CD14-positive monocyte (primary cell): ENCODE results near the gene GRK3. TPM values are rescaled to one million over a fixed set of nuclear protein-coding genes. Genes with fewer than 3 reads are reported as not detected.
A peak's percentile ranks its signal among the peaks of the same experiment; 100 is the strongest.
"Not testable (repeated sequence)": the region's sequence is repeated elsewhere in the genome, so short reads cannot be mapped to it uniquely, and the experiment has no call there.

ENCODE experiments used
- DNase-seq, 3 donors: peaks; one replicate each; pipeline ENCODE4 v3.0.0-alpha.2; 2011 to 2022
- H2AFZ ChIP-seq: 2 replicates; pipeline ENCODE4 v1.6.0; 2012; ENCODE audit warnings: mild to moderate bottlenecking, low read depth, low read length, inconsistent platforms; ENCODE audit not compliant: insufficient read depth, poor library complexity, severe bottlenecking
- H3K27ac ChIP-seq, 2 donors: 1 replicate in 1 of 2; 2 replicates in 1 of 2; pipeline ENCODE4 v1.5.1; 2012 to 2013; ENCODE audit warnings: low read length in 2 of 2, control low read depth in 1 of 2, inconsistent platforms in 1 of 2, low read depth in 1 of 2, mild to moderate bottlenecking in 1 of 2
- H3K27me3 ChIP-seq, 2 donors: one replicate each; pipeline versions ENCODE4 v1.6.0 to v1.6.1; 2011 to 2013; ENCODE audit warnings: low read length in 2 of 2; ENCODE audit not compliant: control insufficient read depth in 2 of 2, insufficient read depth in 2 of 2
- H3K36me3 ChIP-seq, 2 donors: replicated peaks in 1 of 2; 1 replicate in 1 of 2; 2 replicates in 1 of 2; pipeline versions ENCODE4 v1.5.1 to v1.6.1; 2012 to 2013; ENCODE audit warnings: low read length in 2 of 2, control low read depth in 1 of 2, inconsistent platforms in 1 of 2, mild to moderate bottlenecking in 1 of 2; ENCODE audit not compliant: insufficient read depth in 2 of 2, control insufficient read depth in 1 of 2
- H3K4me1 ChIP-seq, 2 donors: 1 replicate in 1 of 2; 2 replicates in 1 of 2; pipeline versions ENCODE4 v1.5.1 to v1.6.1; 2012 to 2013; ENCODE audit warnings: low read length in 2 of 2, control low read depth in 1 of 2, inconsistent platforms in 1 of 2, mild to moderate bottlenecking in 1 of 2, moderate library complexity in 1 of 2; ENCODE audit not compliant: insufficient read depth in 2 of 2, control insufficient read depth in 1 of 2
- H3K4me2 ChIP-seq: replicated peaks from 2 replicates; pipeline ENCODE3; 2012; ENCODE audit warnings: low read length, moderate library complexity, mild to moderate bottlenecking; ENCODE audit not compliant: poor library complexity, severe bottlenecking; ENCODE audit errors: extremely low read depth
- H3K4me3 ChIP-seq, 3 experiments: fragments of 200-600 bp in 1 of 3; sonication (generic) in 1 of 3; replicated peaks in 1 of 3; 1 replicate in 2 of 3; 2 replicates in 1 of 3; pipeline ENCODE4 v1.5.1; 2011 to 2013; ENCODE audit warnings: low read length in 3 of 3, mild to moderate bottlenecking in 3 of 3, control low read depth in 2 of 3, low read depth in 2 of 3, inconsistent platforms in 1 of 3, moderate library complexity in 1 of 3
- H3K79me2 ChIP-seq: 2 replicates; pipeline ENCODE4 v1.6.0; 2012; ENCODE audit warnings: mild to moderate bottlenecking, control low read depth, inconsistent platforms, low read length, moderate library complexity; ENCODE audit not compliant: insufficient read depth
- H3K9ac ChIP-seq: 2 replicates; pipeline ENCODE4 v1.6.0; 2017; ENCODE audit warnings: low read length, mild to moderate bottlenecking; ENCODE audit not compliant: insufficient read depth, poor library complexity, severe bottlenecking
- H3K9me3 ChIP-seq, 2 donors: replicated peaks in 1 of 2; 1 replicate in 1 of 2; 2 replicates in 1 of 2; pipeline versions ENCODE4 v1.5.1 to v1.6.1; 2012 to 2013; ENCODE audit warnings: low read length in 2 of 2, control low read depth in 1 of 2; ENCODE audit not compliant: control insufficient read depth in 1 of 2, insufficient read depth in 1 of 2
- H4K20me1 ChIP-seq: 2 replicates; pipeline ENCODE4 v1.6.0; 2012; ENCODE audit warnings: mild to moderate bottlenecking, low read length, control low read depth, moderate library complexity; ENCODE audit not compliant: insufficient read depth
- H3K27ac Mint-ChIP-seq, 7 donors: one replicate each; pipeline ENCODE4 v1.8.0; 2020; ENCODE audit warnings: mild to moderate bottlenecking in 7 of 7, mixed read lengths in 7 of 7, moderate library complexity in 6 of 7, inconsistent platforms in 2 of 7
- H3K27me3 Mint-ChIP-seq, 3 donors: one replicate each; pipeline ENCODE4 v1.8.0; 2021 to 2022; ENCODE audit warnings: low read depth in 3 of 3, mild to moderate bottlenecking in 3 of 3, mixed read lengths in 3 of 3, moderate library complexity in 3 of 3, inconsistent platforms in 1 of 3
- H3K36me3 Mint-ChIP-seq, 2 donors: one replicate each; pipeline ENCODE4 v1.8.0; 2020; ENCODE audit warnings: mixed read lengths in 2 of 2, inconsistent platforms in 1 of 2, mild to moderate bottlenecking in 1 of 2
- H3K4me1 Mint-ChIP-seq: one replicate; pipeline ENCODE4 v1.8.0; 2020; ENCODE audit warnings: mild to moderate bottlenecking, mixed read lengths
- H3K4me3 Mint-ChIP-seq, 2 donors: one replicate each; pipeline ENCODE4 v1.8.0; 2020; ENCODE audit warnings: mild to moderate bottlenecking in 2 of 2, mixed read lengths in 2 of 2, moderate library complexity in 1 of 2
- H3K9me3 Mint-ChIP-seq, 7 donors: one replicate each; pipeline ENCODE4 v1.8.0; 2020 to 2022; ENCODE audit warnings: mixed read lengths in 7 of 7, mild to moderate bottlenecking in 6 of 7, moderate library complexity in 6 of 7, inconsistent platforms in 2 of 7
- WGBS: methylation state at CpG from one replicate; pipeline ENCODE4 v1.1.5; 2013; ENCODE audit warnings: missing lambda C conversion rate; ENCODE audit not compliant: insufficient coverage; 5-methylcytosine and 5-hydroxymethylcytosine counted together
- intact Hi-C, 2 donors: fragments of 100-400 bp; cut with micrococcal nuclease; formaldehyde crosslinking; loops; one replicate each; pipeline versions ENCODE4 v1.15.0 to v1.15.1; 2023
- polyA plus RNA-seq, 3 donors: library from polyadenylated mRNA; depleted of rRNA in 1 of 3; unstranded in 2 of 3; stranded (reverse) in 1 of 3; fragments of 300-500 nt in 2 of 3; fragments of >200 nt in 1 of 3; fragmentation: Illumina TruSeq in 2 of 3; gene quantifications; 1 replicate in 2 of 3; 2 replicates in 1 of 3; pipeline ENCODE4 v1.2.3, GENCODE V29; 2012 to 2021

The GRK3 gene
- polyA plus RNA-seq, 3 donors: 8.3 to 33.3 (median 9.6) TPM

DNA sequence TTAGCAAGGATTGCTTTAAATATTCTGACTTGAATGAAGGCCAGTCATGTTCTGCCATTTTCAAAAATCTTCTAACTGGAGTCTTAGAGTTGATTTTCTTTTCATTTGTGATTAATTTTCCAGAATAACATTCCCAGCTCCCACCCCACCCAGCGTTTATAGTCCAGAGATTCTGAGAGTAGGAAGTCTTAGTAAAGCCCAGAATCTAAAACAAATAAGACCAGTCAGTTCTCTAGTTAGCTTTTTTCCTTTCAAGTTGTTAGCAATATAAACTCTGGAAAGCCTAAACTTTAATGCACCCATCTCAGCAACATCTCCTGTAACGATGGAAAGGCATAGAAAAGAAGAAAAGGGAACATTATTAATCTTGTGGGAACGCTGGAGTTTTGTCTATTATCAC lies 3.3 kb upstream of the GRK3 start:
- H3K27me3 ChIP-seq, H3K9me3 Mint-ChIP-seq, H3K4me3 ChIP-seq, H3K27me3 Mint-ChIP-seq, H3K4me2 ChIP-seq, intact Hi-C loops, H3K36me3 ChIP-seq, H3K9ac ChIP-seq, DNase-seq, H3K9me3 ChIP-seq, H3K36me3 Mint-ChIP-seq, H3K4me3 Mint-ChIP-seq, H4K20me1 ChIP-seq, H2AFZ ChIP-seq, H3K27ac ChIP-seq: not testable (repeated sequence)
- peaks cover 25 to 33% of the 10 kb centered on the region in 2 donors for H3K4me1 ChIP-seq
- peaks cover 32% of the 10 kb centered on the region for H3K4me1 Mint-ChIP-seq
- WGBS: no CpG with 5 or more reads among the region's 3 CpGs
- H3K79me2 ChIP-seq: peaks cover 14% of the 10 kb centered on the region
- peak overlapping the region in 2 of 7 donors; percentile 43 to 79 for H3K27ac Mint-ChIP-seq

DNA sequence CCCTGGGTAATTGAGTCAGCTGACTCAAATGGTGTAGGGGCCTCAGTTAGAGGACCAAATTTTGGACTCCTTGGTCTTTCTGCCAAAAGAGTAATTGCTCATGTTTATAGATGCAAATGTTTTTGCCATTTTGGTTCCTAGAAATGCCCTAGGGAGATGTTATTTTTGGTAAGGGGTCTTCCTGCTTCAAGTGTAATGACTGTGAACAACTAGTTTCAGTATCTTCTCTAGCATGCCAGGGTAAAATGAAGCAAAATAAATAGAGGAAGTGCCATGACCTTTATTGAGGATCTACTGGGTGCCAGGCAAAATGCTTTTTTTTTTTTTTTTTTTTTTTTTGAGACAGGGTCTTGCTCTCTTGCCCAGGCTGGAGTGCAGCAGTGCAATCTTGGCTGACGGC lies 2.5 kb upstream of the GRK3 start:
- H2AFZ ChIP-seq, H3K9ac ChIP-seq, H3K4me2 ChIP-seq, H3K4me3 ChIP-seq, H3K27me3 Mint-ChIP-seq, H4K20me1 ChIP-seq, H3K36me3 ChIP-seq, H3K36me3 Mint-ChIP-seq, H3K9me3 ChIP-seq, intact Hi-C loops, H3K9me3 Mint-ChIP-seq, H3K27me3 ChIP-seq: not testable (repeated sequence)
- peaks cover 25 to 37% of the 10 kb centered on the region in 2 donors for H3K4me1 ChIP-seq
- peak in 2 of 3 donors; percentile 40 to 45 for DNase-seq
- H3K79me2 ChIP-seq: peaks cover 18% of the 10 kb centered on the region
- 100% methylated on average over 1 of the region's 1 CpG for WGBS
- peak overlapping the region in 1 of 2 donors; percentile 19 for H3K27ac ChIP-seq
- Mint-ChIP-seq H3K4me3 (peak overlapping the region in 1 of 2 donors; percentile 26), H3K4me1 (peaks cover 38% of the 10 kb centered on the region), H3K27ac (peak overlapping the region in 6 of 7 donors; percentile 51 to 90 (median 78))

DNA sequence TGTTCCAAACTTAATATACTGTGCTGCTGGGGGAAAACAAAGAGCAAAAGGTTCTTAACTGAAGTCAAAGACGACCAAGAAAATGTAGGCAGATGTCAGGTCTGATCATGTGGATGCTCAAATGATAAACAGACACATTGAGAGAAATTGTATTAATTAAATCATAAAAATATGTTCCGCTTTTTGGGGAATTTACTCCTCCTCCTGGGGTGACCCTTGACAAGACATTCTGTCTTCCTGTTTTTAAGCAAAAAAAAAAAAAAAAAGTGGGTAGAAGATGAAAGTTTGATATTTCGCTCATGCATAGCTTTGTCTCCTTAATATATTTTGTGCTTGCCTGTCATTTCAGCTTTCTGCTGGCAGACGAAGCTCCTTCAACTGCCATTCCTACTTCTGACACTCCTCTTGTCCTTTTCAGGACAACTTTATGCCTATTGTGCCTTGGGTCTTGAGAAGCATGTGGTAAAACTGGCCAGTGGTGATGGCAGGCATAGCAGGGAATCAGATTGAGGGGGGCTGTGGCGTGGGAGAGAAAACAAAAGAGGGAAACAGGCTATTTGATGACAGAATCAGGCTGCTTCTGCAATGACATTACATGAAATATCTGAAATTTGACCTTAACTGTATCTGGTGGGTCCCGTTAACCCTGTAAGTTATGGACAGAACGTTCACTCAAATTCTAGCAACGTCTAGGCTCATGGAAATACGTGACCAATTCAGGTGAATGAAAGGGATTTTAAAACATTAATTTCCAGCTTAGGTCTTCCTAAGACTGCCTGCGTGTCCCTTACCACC lies 1.3 kb upstream of the GRK3 start:
- intact Hi-C loops, H3K36me3 Mint-ChIP-seq, H3K27me3 ChIP-seq, H3K27me3 Mint-ChIP-seq, H2AFZ ChIP-seq, H3K36me3 ChIP-seq, H3K9me3 ChIP-seq, H3K9me3 Mint-ChIP-seq: not testable (repeated sequence)
- peaks cover 17% of the 10 kb centered on the region for H4K20me1 ChIP-seq
- Mint-ChIP-seq H3K27ac (peak overlapping the region; percentile 92 to 100 (median 99)), H3K4me3 (peak overlapping the region; percentile 77 to 81), H3K4me1 (peaks cover 51% of the 10 kb centered on the region)
- DNase-seq: peak; percentile 43 to 71 (median 57)
- H3K4me2 ChIP-seq: peak overlapping the region; percentile 74
- 0% methylated on average over 1 of the region's 10 CpGs for WGBS
- H3K79me2 ChIP-seq: peaks cover 27% of the 10 kb centered on the region
- peaks cover 36 to 48% of the 10 kb centered on the region in 2 donors for H3K4me1 ChIP-seq
- H3K9ac ChIP-seq: peak overlapping the region; percentile 98
- H3K27ac ChIP-seq: peak overlapping the region; percentile 98 to 99
- peak overlapping the region; percentile 12 to 99 (median 15) for H3K4me3 ChIP-seq
